Measurements from ENCODE around the gene GALNT15. TPM values are rescaled to one million over a fixed set of nuclear protein-coding genes. Genes with fewer than 3 reads are reported as not detected.

Gene GALNT15
- total and polyA plus RNA-seq, 4 donors: under 0.01 to 2.8 (median 1.3) TPM

DNA sequence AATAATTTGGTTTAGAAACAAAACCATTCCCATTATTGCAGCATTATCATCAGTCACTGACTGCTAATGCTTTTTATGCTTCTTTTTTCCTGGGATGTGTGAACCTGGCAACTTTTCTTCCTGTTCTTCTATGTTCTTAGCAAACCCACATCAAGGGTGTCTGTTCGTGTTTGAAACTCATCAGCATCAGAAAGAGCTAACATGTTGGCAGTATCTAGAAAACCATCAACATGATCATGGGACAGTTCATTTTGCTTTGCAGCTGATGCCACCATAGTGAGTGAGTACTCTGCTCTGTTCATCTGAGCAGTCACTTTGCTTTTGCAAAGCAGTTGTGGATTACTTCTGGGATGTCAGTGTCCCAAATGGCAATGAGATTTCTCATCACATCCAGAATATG lies 84.4 kb downstream of the GALNT15 start:
- no peak for TF ChIP-seq TAF1 (conservative IDR thresholded peaks at IDR 0.05)
- no peak for TF ChIP-seq HNF4A (conservative IDR thresholded peaks at IDR 0.05)
- TF ChIP-seq JUND (IDR thresholded peaks at IDR 0.05): no peak
- TF ChIP-seq YY1 (IDR thresholded peaks at IDR 0.05): no peak
- 85% methylated on average over 1 of the region's 1 CpG for WGBS
- peaks cover 0 to 10% (median 4%) of the 10 kb centered on the region in 4 donors for H3K4me1 ChIP-seq (ENCODE audit: control insufficient read depth in 4 of 4, insufficient read depth in 4 of 4, low read length in 3 of 4)
- H3K9me3 ChIP-seq (ENCODE audit: control insufficient read depth in 4 of 4, low read length in 3 of 4): no peaks in the 10 kb centered on the region
- no peak overlapping the region for H3K9ac ChIP-seq (ENCODE audit: low read depth in 1 of 2, low read length in 2 of 2)
- H3K36me3 ChIP-seq (ENCODE audit: control insufficient read depth in 4 of 4, insufficient read depth in 3 of 4, low read depth in 1 of 4, low read length in 3 of 4): peaks cover 0 to 20% (median 14%) of the 10 kb centered on the region in 4 donors
- H3K27me3 ChIP-seq (ENCODE audit: control insufficient read depth in 4 of 4, insufficient read depth in 4 of 4, low read length in 3 of 4): no peaks in the 10 kb centered on the region
- no peak overlapping the region for H3K27ac ChIP-seq (ENCODE audit: low read depth in 1 of 2, low read length in 2 of 2)
- H3K4me3 ChIP-seq (ENCODE audit: low read depth in 1 of 3, low read length in 3 of 3): no peak overlapping the region
- DNase-seq (ENCODE audit: low spot score): no peak

DNA sequence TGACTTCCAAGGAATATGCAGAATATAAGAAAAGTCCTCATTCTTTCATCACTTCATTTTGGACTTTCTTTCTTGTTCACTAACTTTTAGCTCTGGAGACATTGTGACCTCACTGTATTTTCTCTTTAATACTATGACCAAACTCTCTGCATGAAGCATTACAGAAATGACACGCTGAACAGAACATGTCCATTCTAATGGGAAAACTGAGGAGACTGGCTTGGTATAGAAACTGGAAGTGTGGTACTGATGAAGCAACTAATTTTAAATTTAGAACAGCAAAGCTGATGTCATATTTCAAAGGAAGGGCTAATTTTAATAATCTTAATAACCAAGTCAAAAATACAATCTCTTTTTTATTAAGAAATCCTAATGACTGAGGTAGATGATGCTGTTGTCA lies 85.6 kb downstream of the GALNT15 start:
- H3K4me1 ChIP-seq (ENCODE audit: control insufficient read depth in 4 of 4, insufficient read depth in 4 of 4, low read length in 3 of 4): peaks cover 0 to 12% (median 8%) of the 10 kb centered on the region in 4 donors
- H3K27me3 ChIP-seq (ENCODE audit: control insufficient read depth in 4 of 4, insufficient read depth in 4 of 4, low read length in 3 of 4): no peaks in the 10 kb centered on the region
- TF ChIP-seq FOXA1 (IDR thresholded peaks at IDR 0.05) (no peak), HNF4A (conservative IDR thresholded peaks at IDR 0.05) (no peak), EGR1 (IDR thresholded peaks at IDR 0.05; ENCODE audit: low read depth in 2 of 2) (no peak), GABPA (IDR thresholded peaks at IDR 0.05 in 1 of 2, conservative IDR thresholded peaks at IDR 0.05 in 1 of 2) (no peak), YY1 (IDR thresholded peaks at IDR 0.05) (no peak), TAF1 (conservative IDR thresholded peaks at IDR 0.05) (no peak), JUND (IDR thresholded peaks at IDR 0.05) (no peak), SP1 (IDR thresholded peaks at IDR 0.05) (no peak), RAD21 (IDR thresholded peaks at IDR 0.05) (no peak), FOXA2 (IDR thresholded peaks at IDR 0.05) (no peak), RXRA (IDR thresholded peaks at IDR 0.05) (no peak), HNF4G (IDR thresholded peaks at IDR 0.05) (no peak)
- TF ChIP-seq, protein P1, sequence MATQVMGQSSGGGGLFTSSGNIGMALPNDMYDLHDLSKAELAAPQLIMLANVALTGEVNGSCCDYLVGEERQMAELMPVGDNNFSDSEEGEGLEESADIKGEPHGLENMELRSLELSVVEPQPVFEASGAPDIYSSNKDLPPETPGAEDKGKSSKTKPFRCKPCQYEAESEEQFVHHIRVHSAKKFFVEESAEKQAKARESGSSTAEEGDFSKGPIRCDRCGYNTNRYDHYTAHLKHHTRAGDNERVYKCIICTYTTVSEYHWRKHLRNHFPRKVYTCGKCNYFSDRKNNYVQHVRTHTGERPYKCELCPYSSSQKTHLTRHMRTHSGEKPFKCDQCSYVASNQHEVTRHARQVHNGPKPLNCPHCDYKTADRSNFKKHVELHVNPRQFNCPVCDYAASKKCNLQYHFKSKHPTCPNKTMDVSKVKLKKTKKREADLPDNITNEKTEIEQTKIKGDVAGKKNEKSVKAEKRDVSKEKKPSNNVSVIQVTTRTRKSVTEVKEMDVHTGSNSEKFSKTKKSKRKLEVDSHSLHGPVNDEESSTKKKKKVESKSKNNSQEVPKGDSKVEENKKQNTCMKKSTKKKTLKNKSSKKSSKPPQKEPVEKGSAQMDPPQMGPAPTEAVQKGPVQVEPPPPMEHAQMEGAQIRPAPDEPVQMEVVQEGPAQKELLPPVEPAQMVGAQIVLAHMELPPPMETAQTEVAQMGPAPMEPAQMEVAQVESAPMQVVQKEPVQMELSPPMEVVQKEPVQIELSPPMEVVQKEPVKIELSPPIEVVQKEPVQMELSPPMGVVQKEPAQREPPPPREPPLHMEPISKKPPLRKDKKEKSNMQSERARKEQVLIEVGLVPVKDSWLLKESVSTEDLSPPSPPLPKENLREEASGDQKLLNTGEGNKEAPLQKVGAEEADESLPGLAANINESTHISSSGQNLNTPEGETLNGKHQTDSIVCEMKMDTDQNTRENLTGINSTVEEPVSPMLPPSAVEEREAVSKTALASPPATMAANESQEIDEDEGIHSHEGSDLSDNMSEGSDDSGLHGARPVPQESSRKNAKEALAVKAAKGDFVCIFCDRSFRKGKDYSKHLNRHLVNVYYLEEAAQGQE (IDR thresholded peaks at IDR 0.05): no peak
- TF ChIP-seq, protein P2, sequence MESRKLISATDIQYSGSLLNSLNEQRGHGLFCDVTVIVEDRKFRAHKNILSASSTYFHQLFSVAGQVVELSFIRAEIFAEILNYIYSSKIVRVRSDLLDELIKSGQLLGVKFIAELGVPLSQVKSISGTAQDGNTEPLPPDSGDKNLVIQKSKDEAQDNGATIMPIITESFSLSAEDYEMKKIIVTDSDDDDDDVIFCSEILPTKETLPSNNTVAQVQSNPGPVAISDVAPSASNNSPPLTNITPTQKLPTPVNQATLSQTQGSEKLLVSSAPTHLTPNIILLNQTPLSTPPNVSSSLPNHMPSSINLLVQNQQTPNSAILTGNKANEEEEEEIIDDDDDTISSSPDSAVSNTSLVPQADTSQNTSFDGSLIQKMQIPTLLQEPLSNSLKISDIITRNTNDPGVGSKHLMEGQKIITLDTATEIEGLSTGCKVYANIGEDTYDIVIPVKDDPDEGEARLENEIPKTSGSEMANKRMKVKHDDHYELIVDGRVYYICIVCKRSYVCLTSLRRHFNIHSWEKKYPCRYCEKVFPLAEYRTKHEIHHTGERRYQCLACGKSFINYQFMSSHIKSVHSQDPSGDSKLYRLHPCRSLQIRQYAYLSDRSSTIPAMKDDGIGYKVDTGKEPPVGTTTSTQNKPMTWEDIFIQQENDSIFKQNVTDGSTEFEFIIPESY (IDR thresholded peaks at IDR 0.05): no peak
- TF ChIP-seq, protein P3, sequence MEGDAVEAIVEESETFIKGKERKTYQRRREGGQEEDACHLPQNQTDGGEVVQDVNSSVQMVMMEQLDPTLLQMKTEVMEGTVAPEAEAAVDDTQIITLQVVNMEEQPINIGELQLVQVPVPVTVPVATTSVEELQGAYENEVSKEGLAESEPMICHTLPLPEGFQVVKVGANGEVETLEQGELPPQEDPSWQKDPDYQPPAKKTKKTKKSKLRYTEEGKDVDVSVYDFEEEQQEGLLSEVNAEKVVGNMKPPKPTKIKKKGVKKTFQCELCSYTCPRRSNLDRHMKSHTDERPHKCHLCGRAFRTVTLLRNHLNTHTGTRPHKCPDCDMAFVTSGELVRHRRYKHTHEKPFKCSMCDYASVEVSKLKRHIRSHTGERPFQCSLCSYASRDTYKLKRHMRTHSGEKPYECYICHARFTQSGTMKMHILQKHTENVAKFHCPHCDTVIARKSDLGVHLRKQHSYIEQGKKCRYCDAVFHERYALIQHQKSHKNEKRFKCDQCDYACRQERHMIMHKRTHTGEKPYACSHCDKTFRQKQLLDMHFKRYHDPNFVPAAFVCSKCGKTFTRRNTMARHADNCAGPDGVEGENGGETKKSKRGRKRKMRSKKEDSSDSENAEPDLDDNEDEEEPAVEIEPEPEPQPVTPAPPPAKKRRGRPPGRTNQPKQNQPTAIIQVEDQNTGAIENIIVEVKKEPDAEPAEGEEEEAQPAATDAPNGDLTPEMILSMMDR (IDR thresholded peaks at IDR 0.05; ENCODE audit: low read depth, low read length, missing input control): no peak
- TF ChIP-seq, protein P4, sequence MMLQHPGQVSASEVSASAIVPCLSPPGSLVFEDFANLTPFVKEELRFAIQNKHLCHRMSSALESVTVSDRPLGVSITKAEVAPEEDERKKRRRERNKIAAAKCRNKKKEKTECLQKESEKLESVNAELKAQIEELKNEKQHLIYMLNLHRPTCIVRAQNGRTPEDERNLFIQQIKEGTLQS (IDR thresholded peaks at IDR 0.05): no peak
- TF ChIP-seq, protein P5, sequence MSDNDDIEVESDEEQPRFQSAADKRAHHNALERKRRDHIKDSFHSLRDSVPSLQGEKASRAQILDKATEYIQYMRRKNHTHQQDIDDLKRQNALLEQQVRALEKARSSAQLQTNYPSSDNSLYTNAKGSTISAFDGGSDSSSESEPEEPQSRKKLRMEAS (IDR thresholded peaks at IDR 0.05): no peak
- DNase-seq (ENCODE audit: low spot score): no peak
- H3K36me3 ChIP-seq (ENCODE audit: control insufficient read depth in 4 of 4, insufficient read depth in 3 of 4, low read depth in 1 of 4, low read length in 3 of 4): peaks cover 0 to 20% (median 14%) of the 10 kb centered on the region in 4 donors
- 93% methylated on average over 1 of the region's 1 CpG for WGBS
- H3K9me3 ChIP-seq (ENCODE audit: control insufficient read depth in 4 of 4, low read length in 3 of 4): no peaks in the 10 kb centered on the region
- no peak overlapping the region for H3K9ac ChIP-seq (ENCODE audit: low read depth in 1 of 2, low read length in 2 of 2)
- H3K27ac ChIP-seq (ENCODE audit: low read depth in 1 of 2, low read length in 2 of 2): no peak overlapping the region
- no peak overlapping the region for H3K4me3 ChIP-seq (ENCODE audit: low read depth in 1 of 3, low read length in 3 of 3)

Data from liver (tissue), 9 donors.